Measurements from ENCODE around the gene SYPL1.

SYPL1 gene

GRCh38 chr7:106102387-106102966, 9.6 kb downstream of the SYPL1 start:
- in situ Hi-C loops (cut with HindIII; ENCODE audit: low pct_ligation_motif_present, low pct_unique_long_range_greater_than_20kb, low sequenced_read_pairs) = no loop called here
- no peak for DNase-seq

GRCh38 chr7:106101726-106102125, 10.4 kb downstream of the SYPL1 start:
- no peak for DNase-seq
- in situ Hi-C loops (cut with HindIII; ENCODE audit: low pct_ligation_motif_present, low pct_unique_long_range_greater_than_20kb, low sequenced_read_pairs) = no loop called here

GRCh38 chr7:106100863-106101629, 11.1 kb downstream of the SYPL1 start:
- DNase-seq = no peak
- in situ Hi-C loops (cut with HindIII; ENCODE audit: low pct_ligation_motif_present, low pct_unique_long_range_greater_than_20kb, low sequenced_read_pairs) = no loop called here

GRCh38 chr7:106099539-106099938, 12.6 kb downstream of the SYPL1 start:
- in situ Hi-C loops (cut with HindIII; ENCODE audit: low pct_ligation_motif_present, low pct_unique_long_range_greater_than_20kb, low sequenced_read_pairs) = no loop called here

GRCh38 chr7:106098889-106099288, 13.2 kb downstream of the SYPL1 start:
- in situ Hi-C loops (cut with HindIII; ENCODE audit: low pct_ligation_motif_present, low pct_unique_long_range_greater_than_20kb, low sequenced_read_pairs) = no loop called here
- DNase-seq = no peak

More at GRCh38 chr7:106099539-106099938, 12.6 kb downstream of the SYPL1 start:
- no peak for DNase-seq

- in situ Hi-C loops (cut with HindIII; ENCODE audit: low pct_ligation_motif_present, low pct_unique_long_range_greater_than_20kb, low sequenced_read_pairs) = no loop called here
Measured at GRCh38 chr7:106095634-106096033, 16.5 kb downstream of the SYPL1 start.

GRCh38 chr7:106094780-106095179, 17.3 kb downstream of the SYPL1 start:
- in situ Hi-C loops (cut with HindIII; ENCODE audit: low pct_ligation_motif_present, low pct_unique_long_range_greater_than_20kb, low sequenced_read_pairs) = no loop called here
- DNase-seq = no peak

More at GRCh38 chr7:106095634-106096033, 16.5 kb downstream of the SYPL1 start:
- DNase-seq = no peak

- in situ Hi-C loops (cut with HindIII; ENCODE audit: low pct_ligation_motif_present, low pct_unique_long_range_greater_than_20kb, low sequenced_read_pairs) = no loop called here
- DNase-seq = no peak
Measured at GRCh38 chr7:106092204-106092603, 19.9 kb downstream of the SYPL1 start.

GRCh38 chr7:106089647-106090046, 22.5 kb downstream of the SYPL1 start:
- DNase-seq = no peak

GRCh38 chr7:106088014-106088413, 24.1 kb downstream of the SYPL1 start:
- DNase-seq = no peak
- in situ Hi-C loops (cut with HindIII; ENCODE audit: low pct_ligation_motif_present, low pct_unique_long_range_greater_than_20kb, low sequenced_read_pairs) = no loop called here

More at GRCh38 chr7:106089647-106090046, 22.5 kb downstream of the SYPL1 start:
- in situ Hi-C loops (cut with HindIII; ENCODE audit: low pct_ligation_motif_present, low pct_unique_long_range_greater_than_20kb, low sequenced_read_pairs) = no loop called here

- DNase-seq = no peak
- in situ Hi-C loops (cut with HindIII; ENCODE audit: low pct_ligation_motif_present, low pct_unique_long_range_greater_than_20kb, low sequenced_read_pairs) = no loop called here
Measured at GRCh38 chr7:106086062-106086461, 26.1 kb downstream of the SYPL1 start.

GRCh38 chr7:106085015-106085414, 27.1 kb downstream of the SYPL1 start:
- in situ Hi-C loops (cut with HindIII; ENCODE audit: low pct_ligation_motif_present, low pct_unique_long_range_greater_than_20kb, low sequenced_read_pairs) = no loop called here
- DNase-seq = no peak

GRCh38 chr7:106083717-106084116, 28.4 kb downstream of the SYPL1 start:
- DNase-seq = no peak
- in situ Hi-C loops (cut with HindIII; ENCODE audit: low pct_ligation_motif_present, low pct_unique_long_range_greater_than_20kb, low sequenced_read_pairs) = no loop called here

GRCh38 chr7:106082087-106082854, 29.8 kb downstream of the SYPL1 start:
- no peak for DNase-seq
- in situ Hi-C loops (cut with HindIII; ENCODE audit: low pct_ligation_motif_present, low pct_unique_long_range_greater_than_20kb, low sequenced_read_pairs) = no loop called here

GRCh38 chr7:106080300-106080987, 31.7 kb downstream of the SYPL1 start:
- in situ Hi-C loops (cut with HindIII; ENCODE audit: low pct_ligation_motif_present, low pct_unique_long_range_greater_than_20kb, low sequenced_read_pairs) = no loop called here
- DNase-seq = no peak

GRCh38 chr7:106076537-106076936, 35.6 kb downstream of the SYPL1 start:
- no peak for DNase-seq
- in situ Hi-C loops (cut with HindIII; ENCODE audit: low pct_ligation_motif_present, low pct_unique_long_range_greater_than_20kb, low sequenced_read_pairs) = no loop called here

GRCh38 chr7:106075937-106076336, 36.2 kb downstream of the SYPL1 start:
- DNase-seq = no peak
- in situ Hi-C loops (cut with HindIII; ENCODE audit: low pct_ligation_motif_present, low pct_unique_long_range_greater_than_20kb, low sequenced_read_pairs) = no loop called here

GRCh38 chr7:106074257-106074656, 37.9 kb downstream of the SYPL1 start:
- DNase-seq = no peak
- in situ Hi-C loops (cut with HindIII; ENCODE audit: low pct_ligation_motif_present, low pct_unique_long_range_greater_than_20kb, low sequenced_read_pairs) = loop anchor here (25.0 kb wide), 1 partner anchor 88 kb away; no protein-coding TSS in a partner anchor

GRCh38 chr7:106073701-106074100, 38.4 kb downstream of the SYPL1 start:
- no peak for DNase-seq
- in situ Hi-C loops (cut with HindIII; ENCODE audit: low pct_ligation_motif_present, low pct_unique_long_range_greater_than_20kb, low sequenced_read_pairs) = loop anchor here (25.0 kb wide), 1 partner anchor 89 kb away; no protein-coding TSS in a partner anchor
